PC-3 (cell line): ENCODE data around the gene ABCC11.

ENCODE experiments used
- EZH2 ChIP-seq: fragments of 300-600 bp; sonication (generic); IDR thresholded peaks from one replicate; pipeline ENCODE4 v1.6.1; 2017; ENCODE audit warnings: antibody characterized with exemption, mild to moderate bottlenecking, low read length; ENCODE audit not compliant: unreplicated experiment
- EZH2phosphoT487 ChIP-seq: fragments of 300-600 bp; sonication (generic); IDR thresholded peaks from 2 replicates; pipeline ENCODE4 v1.6.1; 2018; ENCODE audit warnings: mild to moderate bottlenecking, antibody characterized with exemption, low read length, borderline replicate concordance
- TF ChIP-seq, protein P1 (sequence below): fragments of 300-600 bp; sonication (generic); conservative IDR thresholded peaks from 2 replicates; pipeline ENCODE4 v1.5.1; 2017; ENCODE audit warnings: antibody characterized with exemption, low read depth, mild to moderate bottlenecking, low read length

DNA sequence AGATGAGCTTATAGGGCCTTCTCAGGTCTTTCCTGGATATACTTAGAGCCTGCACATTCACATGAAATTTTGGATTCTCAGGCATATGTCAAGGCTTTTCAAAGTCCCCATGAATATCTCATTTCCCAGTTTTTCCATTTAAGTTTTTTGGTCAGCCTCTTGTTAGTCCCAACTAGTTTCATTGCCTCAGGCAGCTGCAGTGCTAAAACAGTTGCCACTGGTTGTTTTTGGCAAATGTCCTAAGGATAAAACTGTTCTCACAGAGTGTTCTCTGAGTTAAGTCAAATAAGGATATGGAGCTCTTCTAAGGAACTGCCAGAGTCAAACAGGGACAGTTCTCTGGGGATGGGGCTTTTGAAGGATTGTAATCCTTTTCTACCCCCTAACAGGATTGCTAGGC lies 39.9 kb upstream of the ABCC11 start:
- TF ChIP-seq, protein P1, sequence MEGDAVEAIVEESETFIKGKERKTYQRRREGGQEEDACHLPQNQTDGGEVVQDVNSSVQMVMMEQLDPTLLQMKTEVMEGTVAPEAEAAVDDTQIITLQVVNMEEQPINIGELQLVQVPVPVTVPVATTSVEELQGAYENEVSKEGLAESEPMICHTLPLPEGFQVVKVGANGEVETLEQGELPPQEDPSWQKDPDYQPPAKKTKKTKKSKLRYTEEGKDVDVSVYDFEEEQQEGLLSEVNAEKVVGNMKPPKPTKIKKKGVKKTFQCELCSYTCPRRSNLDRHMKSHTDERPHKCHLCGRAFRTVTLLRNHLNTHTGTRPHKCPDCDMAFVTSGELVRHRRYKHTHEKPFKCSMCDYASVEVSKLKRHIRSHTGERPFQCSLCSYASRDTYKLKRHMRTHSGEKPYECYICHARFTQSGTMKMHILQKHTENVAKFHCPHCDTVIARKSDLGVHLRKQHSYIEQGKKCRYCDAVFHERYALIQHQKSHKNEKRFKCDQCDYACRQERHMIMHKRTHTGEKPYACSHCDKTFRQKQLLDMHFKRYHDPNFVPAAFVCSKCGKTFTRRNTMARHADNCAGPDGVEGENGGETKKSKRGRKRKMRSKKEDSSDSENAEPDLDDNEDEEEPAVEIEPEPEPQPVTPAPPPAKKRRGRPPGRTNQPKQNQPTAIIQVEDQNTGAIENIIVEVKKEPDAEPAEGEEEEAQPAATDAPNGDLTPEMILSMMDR: no peak
- TF ChIP-seq EZH2 (no peak), EZH2phosphoT487 (no peak)
